Gastroesophageal sphincter (tissue), 4 donors: ENCODE results near the gene GRHL1. TPM values are rescaled to one million over a fixed set of nuclear protein-coding genes. Genes with fewer than 3 reads are reported as not detected.
A peak's percentile ranks its signal among the peaks of the same experiment; 100 is the strongest.

Source experiments
- ATAC-seq: fragments of 150-250 bp; one replicate; pipeline ENCODE4 v1.9.1; 2016; ENCODE audit warnings: mild to moderate bottlenecking, moderate library complexity
- H3K27ac ChIP-seq, 4 donors: fragments of 200-600 bp; sonication (generic) in 3 of 4; 1 replicate in 3 of 4; 2 replicates in 1 of 4; pipeline ENCODE4 v1.5.1; 2016 to 2019
- H3K27me3 ChIP-seq: fragments of 200-600 bp; sonication (generic); one replicate; pipeline ENCODE4 v1.5.1; 2019
- H3K36me3 ChIP-seq, 2 donors: fragments of 200-600 bp; sonication (generic); one replicate each; pipeline ENCODE4 v1.5.1; 2019; ENCODE audit warnings: control low read depth in 1 of 2
- H3K4me1 ChIP-seq, 3 donors: fragments of 200-600 bp; sonication (generic); 1 replicate in 2 of 3; 2 replicates in 1 of 3; pipeline ENCODE4 v1.5.1; 2016 to 2019; ENCODE audit warnings: control low read depth in 2 of 3
- H3K4me3 ChIP-seq, 2 donors: fragments of 200-600 bp; sonication (generic); one replicate each; pipeline ENCODE4 v1.5.1; 2019; ENCODE audit warnings: mild to moderate bottlenecking in 1 of 2, moderate library complexity in 1 of 2
- H3K9me3 ChIP-seq, 3 donors: fragments of 200-600 bp; sonication (generic); one replicate each; pipeline ENCODE4 v1.5.1; 2017 to 2019; ENCODE audit warnings: control low read depth in 2 of 3
- EP300 ChIP-seq: sonication (generic); formaldehyde crosslinking; IDR thresholded peaks from one replicate; pipeline ENCODE4 v1.6.1; 2017; ENCODE audit warnings: antibody characterized with exemption, mild to moderate bottlenecking
- POLR2A ChIP-seq, 2 donors: fragments of 450-650 bp; IDR thresholded peaks; one replicate each; pipeline ENCODE4 v1.6.1; 2017; ENCODE audit warnings: antibody characterized with exemption in 2 of 2, mild to moderate bottlenecking in 2 of 2, moderate library complexity in 1 of 2
- POLR2AphosphoS5 ChIP-seq: sonication (generic); formaldehyde crosslinking; IDR thresholded peaks from one replicate; pipeline ENCODE4 v1.6.1; 2017; ENCODE audit warnings: antibody characterized with exemption
- WGBS, 2 donors: methylation state at CpG; one replicate each; pipeline ENCODE4 v1.1.5; 2018; ENCODE audit warnings: low coverage in 1 of 2; 5-methylcytosine and 5-hydroxymethylcytosine counted together
- total RNA-seq, 4 donors: library from RNA; depleted of rRNA; stranded (reverse); fragments of >200 nt; gene quantifications; one replicate each; pipeline ENCODE4 v1.1.0, GENCODE V29; 2016
- TF ChIP-seq, protein P1 (sequence below), 4 experiments: fragments of 200-600 bp in 2 of 4; fragments of 450-650 bp in 2 of 4; sonication (generic) in 1 of 4; IDR thresholded peaks; one replicate each; pipeline ENCODE4 v1.5.1; 2017 to 2019; ENCODE audit warnings: antibody characterized with exemption in 4 of 4, mild to moderate bottlenecking in 2 of 4, moderate library complexity in 2 of 4

The GRHL1 gene
- total RNA-seq, 4 donors from 2014 or later, result 1.3 to 6.1 (median 2.3) TPM

DNA sequence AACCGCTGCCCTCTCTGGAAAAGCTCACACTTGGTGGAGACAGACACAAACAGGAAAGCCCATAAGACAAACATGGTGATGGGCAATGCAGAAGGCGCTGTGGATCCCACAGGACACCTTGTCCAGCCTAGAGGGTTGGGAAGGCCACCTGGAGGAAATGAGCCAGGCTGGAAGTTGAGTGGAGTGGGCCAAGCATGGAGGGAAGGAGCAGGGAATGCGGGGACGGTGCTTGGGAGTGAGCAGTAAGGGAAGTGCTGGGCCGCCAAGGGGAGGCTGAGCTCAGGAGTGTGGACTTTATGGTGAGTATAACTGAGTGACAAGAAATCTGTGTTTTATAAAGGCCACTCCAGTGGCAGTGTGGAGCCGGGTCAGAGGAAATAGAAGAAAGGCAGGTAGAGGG is 2.8 kb upstream of the GRHL1 start:
- ATAC-seq, result no peak
- no peak for TF ChIP-seq EP300
- no peak for TF ChIP-seq POLR2AphosphoS5
- no peak for TF ChIP-seq POLR2A (IDR thresholded peaks at IDR 0.05)
- TF ChIP-seq, protein P1, sequence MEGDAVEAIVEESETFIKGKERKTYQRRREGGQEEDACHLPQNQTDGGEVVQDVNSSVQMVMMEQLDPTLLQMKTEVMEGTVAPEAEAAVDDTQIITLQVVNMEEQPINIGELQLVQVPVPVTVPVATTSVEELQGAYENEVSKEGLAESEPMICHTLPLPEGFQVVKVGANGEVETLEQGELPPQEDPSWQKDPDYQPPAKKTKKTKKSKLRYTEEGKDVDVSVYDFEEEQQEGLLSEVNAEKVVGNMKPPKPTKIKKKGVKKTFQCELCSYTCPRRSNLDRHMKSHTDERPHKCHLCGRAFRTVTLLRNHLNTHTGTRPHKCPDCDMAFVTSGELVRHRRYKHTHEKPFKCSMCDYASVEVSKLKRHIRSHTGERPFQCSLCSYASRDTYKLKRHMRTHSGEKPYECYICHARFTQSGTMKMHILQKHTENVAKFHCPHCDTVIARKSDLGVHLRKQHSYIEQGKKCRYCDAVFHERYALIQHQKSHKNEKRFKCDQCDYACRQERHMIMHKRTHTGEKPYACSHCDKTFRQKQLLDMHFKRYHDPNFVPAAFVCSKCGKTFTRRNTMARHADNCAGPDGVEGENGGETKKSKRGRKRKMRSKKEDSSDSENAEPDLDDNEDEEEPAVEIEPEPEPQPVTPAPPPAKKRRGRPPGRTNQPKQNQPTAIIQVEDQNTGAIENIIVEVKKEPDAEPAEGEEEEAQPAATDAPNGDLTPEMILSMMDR (IDR thresholded peaks at IDR 0.05), result no peak
- H3K9me3 ChIP-seq, result no peaks in the 10 kb centered on the region
- WGBS, 2 donors, result 86 to 100% methylated on average over 2 to 5 of the region's 6 CpGs
- no peak overlapping the region for H3K27ac ChIP-seq
- no peak overlapping the region for H3K4me3 ChIP-seq
- peaks cover 33% of the 10 kb centered on the region for H3K27me3 ChIP-seq
- peaks cover 0 to 14% (median 4%) of the 10 kb centered on the region in 3 donors for H3K4me1 ChIP-seq
- no peaks in the 10 kb centered on the region for H3K36me3 ChIP-seq

DNA sequence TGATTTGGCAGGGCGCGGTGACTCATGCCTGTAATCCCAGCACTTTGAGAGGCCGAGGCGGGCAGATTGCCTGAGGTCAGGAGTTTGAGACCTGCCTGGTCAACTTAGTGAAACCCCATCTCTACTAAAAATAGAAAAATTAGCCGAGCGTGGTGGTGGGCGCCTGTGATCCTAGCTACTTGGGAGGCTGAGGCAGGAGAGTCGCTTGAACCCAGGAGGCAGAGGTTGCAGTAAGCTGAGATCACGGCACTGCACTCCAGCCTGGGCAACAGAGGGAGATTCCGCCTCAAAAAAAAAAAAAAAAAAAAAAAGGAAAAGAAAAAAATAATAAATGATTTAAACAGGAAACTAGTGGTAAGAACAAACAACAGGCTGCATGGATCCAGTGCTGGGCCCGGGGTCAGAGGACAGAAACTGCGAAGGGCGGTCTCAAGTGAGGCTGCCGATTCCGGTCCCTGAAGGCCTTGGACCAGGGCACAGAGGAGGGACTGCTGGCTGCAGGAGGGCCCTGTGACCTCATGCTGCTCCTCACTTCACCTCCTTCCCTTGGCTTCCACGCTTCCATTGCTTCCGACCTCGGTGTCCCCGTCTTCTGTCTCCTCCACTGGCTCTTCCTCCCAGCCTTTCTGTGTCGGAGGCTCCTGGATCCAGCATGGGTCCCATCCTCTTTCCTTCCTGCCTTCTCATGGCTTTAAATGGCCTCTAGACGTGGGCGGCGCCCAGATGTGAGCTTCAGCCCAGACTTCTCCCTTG is 2.1 kb upstream of the GRHL1 start:
- Histone ChIP-seq H3K4me1 (peaks cover 0 to 14% (median 4%) of the 10 kb centered on the region in 3 donors), H3K9me3 (no peaks in the 10 kb centered on the region), H3K4me3 (no peak overlapping the region), H3K27me3 (peaks cover 26% of the 10 kb centered on the region), H3K27ac (no peak overlapping the region), H3K36me3 (no peaks in the 10 kb centered on the region)
- 89 to 95% methylated on average over 7 to 16 of the region's 23 CpGs for WGBS, 2 donors
- TF ChIP-seq, protein P1 (IDR thresholded peaks at IDR 0.05), result no peak
- TF ChIP-seq POLR2AphosphoS5, result no peak
- no peak for TF ChIP-seq EP300
- TF ChIP-seq POLR2A (IDR thresholded peaks at IDR 0.05), result no peak
- ATAC-seq, result no peak

DNA sequence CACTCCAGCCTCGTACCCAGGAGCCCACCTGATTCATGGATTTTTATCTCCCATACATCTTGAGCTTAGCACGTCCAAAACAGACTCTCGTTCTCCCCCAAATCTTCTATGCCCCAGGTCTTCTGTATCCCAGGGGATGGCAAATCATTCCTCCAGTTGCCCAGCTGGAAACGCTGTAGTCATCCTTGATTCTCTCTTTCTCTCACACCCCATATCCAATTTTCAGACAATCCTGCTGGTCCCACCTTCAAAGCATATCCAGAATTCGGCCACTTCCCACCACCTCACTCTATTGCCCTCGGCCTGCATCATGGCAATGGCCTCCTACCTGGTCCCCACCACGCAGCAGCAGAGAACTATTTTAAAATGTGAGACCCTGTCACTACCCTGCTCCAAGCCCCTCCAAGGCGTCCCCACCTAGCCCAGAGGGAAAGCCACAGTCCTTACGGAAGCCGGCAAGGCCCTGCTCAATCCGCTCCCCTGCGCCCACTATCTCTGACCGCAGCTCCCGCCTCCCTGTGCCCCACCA is 1.4 kb upstream of the GRHL1 start:
- Histone ChIP-seq H3K9me3 (no peaks in the 10 kb centered on the region), H3K27ac (no peak overlapping the region), H3K36me3 (no peaks in the 10 kb centered on the region), H3K4me1 (peaks cover 0 to 14% (median 4%) of the 10 kb centered on the region in 3 donors), H3K27me3 (peaks cover 20% of the 10 kb centered on the region), H3K4me3 (no peak overlapping the region)
- no peak for TF ChIP-seq EP300
- TF ChIP-seq POLR2A (IDR thresholded peaks at IDR 0.05), result no peak
- TF ChIP-seq, protein P1 (IDR thresholded peaks at IDR 0.05), result no peak
- no peak for TF ChIP-seq POLR2AphosphoS5
- ATAC-seq, result no peak
- 95 to 100% methylated on average over 1 to 9 of the region's 14 CpGs for WGBS, 2 donors

DNA sequence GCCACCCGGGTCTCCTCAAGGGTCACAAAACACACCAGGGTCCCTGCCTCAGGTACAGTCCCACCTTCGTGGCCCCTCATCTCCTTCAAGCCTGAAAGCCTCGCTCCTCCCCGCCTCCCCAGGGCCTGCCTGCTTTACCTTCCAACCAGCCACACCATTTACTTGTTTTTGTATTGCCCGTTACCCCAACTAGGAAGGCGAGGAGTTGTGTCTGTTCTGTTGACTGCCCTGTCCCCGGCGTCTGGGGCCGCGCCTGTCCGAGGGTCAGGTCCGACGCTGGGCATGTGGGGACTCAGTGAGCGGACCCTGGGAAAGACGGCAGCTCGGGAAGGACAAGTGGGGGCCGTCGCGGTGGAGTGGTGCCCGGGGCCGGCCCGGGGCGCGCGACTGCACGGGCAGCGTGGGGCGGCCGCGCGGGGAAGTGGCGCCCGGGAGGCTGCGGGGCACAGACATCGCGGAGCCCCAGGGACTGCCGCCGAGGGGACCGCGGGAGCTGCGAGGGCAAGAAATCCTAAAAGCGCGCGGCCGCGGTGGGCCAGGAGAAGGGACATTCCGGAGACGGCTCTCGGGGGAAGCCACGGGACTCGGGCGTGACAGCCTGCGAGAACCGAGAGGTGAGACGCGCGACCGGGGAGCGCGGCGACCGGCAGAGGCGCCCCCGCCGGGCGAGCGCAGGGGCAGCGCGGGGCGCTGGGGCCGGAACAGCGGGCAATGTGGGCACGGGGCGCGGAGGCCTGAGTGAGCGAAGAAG is 797 bp upstream of the GRHL1 start:
- Histone ChIP-seq H3K27me3 (peaks cover 13% of the 10 kb centered on the region), H3K9me3 (no peaks in the 10 kb centered on the region), H3K4me3 (peak overlapping the region; percentile 58 to 83), H3K36me3 (no peaks in the 10 kb centered on the region), H3K4me1 (peaks cover 0 to 14% (median 4%) of the 10 kb centered on the region in 3 donors), H3K27ac (peak overlapping the region in 3 of 4 donors; percentile 65 to 79 (median 79))
- WGBS, 2 donors, result 60% methylated on average over 4 of the region's 76 CpGs; no CpG with 5 or more reads in 1 of the 2 donors
- peak; percentile 41 for ATAC-seq
- TF ChIP-seq, protein P1 (IDR thresholded peaks at IDR 0.05), result peak in 1 of 4 experiments; percentile 34
- TF ChIP-seq POLR2AphosphoS5, result no peak
